A549 (cell line): Measurements from ENCODE around the gene VPS13A.

Source experiments
- CHD2 ChIP-seq: fragments of 150-350 bp; IDR thresholded peaks from 2 replicates; pipeline ENCODE4 v1.6.1; 2014; ENCODE audit warnings: low read length; ENCODE audit not compliant: partially characterized antibody
- EHMT2 ChIP-seq: fragments of 200-600 bp; sonication (generic); IDR thresholded peaks from 2 replicates; pipeline ENCODE4 v1.6.1; 2016; ENCODE audit warnings: antibody characterized with exemption, low read depth, mild to moderate bottlenecking, moderate library complexity
- EP300 ChIP-seq, 2 experiments: fragments of >200 bp; sonication (Bioruptor Twin); formaldehyde crosslinking; IDR thresholded peaks; 2 replicates in 1 of 2; 3 replicates in 1 of 2; pipeline ENCODE4 v1.6.1; 2016 to 2017
- KDM1A ChIP-seq: fragments of 200-600 bp; sonication (generic); IDR thresholded peaks from 2 replicates; pipeline ENCODE4 v1.6.1; 2016; ENCODE audit warnings: low read depth, mild to moderate bottlenecking
- MAZ ChIP-seq: fragments of 150-350 bp; IDR thresholded peaks from 2 replicates; pipeline ENCODE4 v1.6.1; 2014; ENCODE audit warnings: antibody characterized with exemption, low read depth, low read length, borderline replicate concordance
- PHF8 ChIP-seq: fragments of 200-600 bp; sonication (generic); IDR thresholded peaks from 2 replicates; pipeline ENCODE4 v1.6.1; 2016; ENCODE audit warnings: low read depth, mild to moderate bottlenecking, antibody characterized with exemption, moderate library complexity, borderline replicate concordance
- POLR2A ChIP-seq: IDR thresholded peaks from 2 replicates; pipeline ENCODE4 v1.6.1; 2012; ENCODE audit warnings: mild to moderate bottlenecking, low read length
- RAD21 ChIP-seq, 2 experiments: fragments of >200 bp in 1 of 2; sonication (Bioruptor Twin) in 1 of 2; formaldehyde crosslinking in 1 of 2; IDR thresholded peaks in 1 of 2; conservative IDR thresholded peaks in 1 of 2; 2 replicates in 1 of 2; 3 replicates in 1 of 2; pipeline ENCODE4 v1.6.1; 2012 to 2018; ENCODE audit warnings: inconsistent platforms in 1 of 2
- RCOR1 ChIP-seq: fragments of 150-350 bp; IDR thresholded peaks from 2 replicates; pipeline ENCODE4 v1.6.1; 2014; ENCODE audit warnings: antibody characterized with exemption, low read length, low read depth
- ZSCAN20 ChIP-seq: fragments of 250-450 bp; sonication (Bioruptor Pico); IDR thresholded peaks from 2 replicates; pipeline ENCODE4 v1.8.0; 2022; ENCODE audit warnings: mild to moderate bottlenecking, moderate library complexity
- TF ChIP-seq, protein P1 (sequence below): fragments of 200-600 bp; sonication (generic); IDR thresholded peaks from 2 replicates; pipeline ENCODE4 v1.6.1; 2016; ENCODE audit warnings: antibody characterized with exemption, mild to moderate bottlenecking, moderate library complexity
- TF ChIP-seq, protein P2 (sequence below): fragments of >200 bp; sonication (Bioruptor Twin); formaldehyde crosslinking; IDR thresholded peaks from 3 replicates; pipeline ENCODE4 v1.5.1; 2016
- TF ChIP-seq, protein P3 (sequence below): fragments of 450-650 bp; IDR thresholded peaks from 2 replicates; pipeline ENCODE4 v1.6.1; 2014; ENCODE audit warnings: antibody characterized with exemption
- TF ChIP-seq, protein P4 (sequence below): fragments of >200 bp; sonication (Bioruptor Twin); formaldehyde crosslinking; IDR thresholded peaks from 2 replicates; pipeline ENCODE4 v1.6.1; 2016

DNA sequence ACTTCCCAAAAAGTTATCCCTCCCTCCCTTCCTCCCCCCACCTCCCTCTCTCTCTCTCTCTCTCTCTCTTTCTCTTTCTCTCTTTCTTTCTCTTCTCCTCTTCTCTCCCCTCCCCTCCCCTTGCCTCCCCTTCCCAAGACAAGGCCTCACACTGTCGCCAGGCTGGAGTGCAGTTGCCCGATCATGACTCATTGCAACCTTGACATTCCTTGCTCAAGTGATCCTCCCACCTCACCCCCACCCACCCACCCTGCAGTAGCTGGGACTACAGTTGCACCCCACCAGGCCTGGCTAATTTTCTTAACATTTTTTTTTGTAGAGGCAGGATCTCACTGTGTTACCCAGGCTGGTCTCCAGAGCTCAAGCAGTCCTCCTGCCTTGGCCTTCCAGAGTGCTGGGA is 32.8 kb downstream of the VPS13A start:
- TF ChIP-seq, protein P1, sequence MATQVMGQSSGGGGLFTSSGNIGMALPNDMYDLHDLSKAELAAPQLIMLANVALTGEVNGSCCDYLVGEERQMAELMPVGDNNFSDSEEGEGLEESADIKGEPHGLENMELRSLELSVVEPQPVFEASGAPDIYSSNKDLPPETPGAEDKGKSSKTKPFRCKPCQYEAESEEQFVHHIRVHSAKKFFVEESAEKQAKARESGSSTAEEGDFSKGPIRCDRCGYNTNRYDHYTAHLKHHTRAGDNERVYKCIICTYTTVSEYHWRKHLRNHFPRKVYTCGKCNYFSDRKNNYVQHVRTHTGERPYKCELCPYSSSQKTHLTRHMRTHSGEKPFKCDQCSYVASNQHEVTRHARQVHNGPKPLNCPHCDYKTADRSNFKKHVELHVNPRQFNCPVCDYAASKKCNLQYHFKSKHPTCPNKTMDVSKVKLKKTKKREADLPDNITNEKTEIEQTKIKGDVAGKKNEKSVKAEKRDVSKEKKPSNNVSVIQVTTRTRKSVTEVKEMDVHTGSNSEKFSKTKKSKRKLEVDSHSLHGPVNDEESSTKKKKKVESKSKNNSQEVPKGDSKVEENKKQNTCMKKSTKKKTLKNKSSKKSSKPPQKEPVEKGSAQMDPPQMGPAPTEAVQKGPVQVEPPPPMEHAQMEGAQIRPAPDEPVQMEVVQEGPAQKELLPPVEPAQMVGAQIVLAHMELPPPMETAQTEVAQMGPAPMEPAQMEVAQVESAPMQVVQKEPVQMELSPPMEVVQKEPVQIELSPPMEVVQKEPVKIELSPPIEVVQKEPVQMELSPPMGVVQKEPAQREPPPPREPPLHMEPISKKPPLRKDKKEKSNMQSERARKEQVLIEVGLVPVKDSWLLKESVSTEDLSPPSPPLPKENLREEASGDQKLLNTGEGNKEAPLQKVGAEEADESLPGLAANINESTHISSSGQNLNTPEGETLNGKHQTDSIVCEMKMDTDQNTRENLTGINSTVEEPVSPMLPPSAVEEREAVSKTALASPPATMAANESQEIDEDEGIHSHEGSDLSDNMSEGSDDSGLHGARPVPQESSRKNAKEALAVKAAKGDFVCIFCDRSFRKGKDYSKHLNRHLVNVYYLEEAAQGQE, result no peak
- TF ChIP-seq RAD21 (conservative IDR thresholded peaks at IDR 0.05 in 1 of 2, IDR thresholded peaks at IDR 0.05 in 1 of 2), result no peak
- TF ChIP-seq, protein P2, sequence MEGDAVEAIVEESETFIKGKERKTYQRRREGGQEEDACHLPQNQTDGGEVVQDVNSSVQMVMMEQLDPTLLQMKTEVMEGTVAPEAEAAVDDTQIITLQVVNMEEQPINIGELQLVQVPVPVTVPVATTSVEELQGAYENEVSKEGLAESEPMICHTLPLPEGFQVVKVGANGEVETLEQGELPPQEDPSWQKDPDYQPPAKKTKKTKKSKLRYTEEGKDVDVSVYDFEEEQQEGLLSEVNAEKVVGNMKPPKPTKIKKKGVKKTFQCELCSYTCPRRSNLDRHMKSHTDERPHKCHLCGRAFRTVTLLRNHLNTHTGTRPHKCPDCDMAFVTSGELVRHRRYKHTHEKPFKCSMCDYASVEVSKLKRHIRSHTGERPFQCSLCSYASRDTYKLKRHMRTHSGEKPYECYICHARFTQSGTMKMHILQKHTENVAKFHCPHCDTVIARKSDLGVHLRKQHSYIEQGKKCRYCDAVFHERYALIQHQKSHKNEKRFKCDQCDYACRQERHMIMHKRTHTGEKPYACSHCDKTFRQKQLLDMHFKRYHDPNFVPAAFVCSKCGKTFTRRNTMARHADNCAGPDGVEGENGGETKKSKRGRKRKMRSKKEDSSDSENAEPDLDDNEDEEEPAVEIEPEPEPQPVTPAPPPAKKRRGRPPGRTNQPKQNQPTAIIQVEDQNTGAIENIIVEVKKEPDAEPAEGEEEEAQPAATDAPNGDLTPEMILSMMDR, result no peak
- TF ChIP-seq, protein P3, sequence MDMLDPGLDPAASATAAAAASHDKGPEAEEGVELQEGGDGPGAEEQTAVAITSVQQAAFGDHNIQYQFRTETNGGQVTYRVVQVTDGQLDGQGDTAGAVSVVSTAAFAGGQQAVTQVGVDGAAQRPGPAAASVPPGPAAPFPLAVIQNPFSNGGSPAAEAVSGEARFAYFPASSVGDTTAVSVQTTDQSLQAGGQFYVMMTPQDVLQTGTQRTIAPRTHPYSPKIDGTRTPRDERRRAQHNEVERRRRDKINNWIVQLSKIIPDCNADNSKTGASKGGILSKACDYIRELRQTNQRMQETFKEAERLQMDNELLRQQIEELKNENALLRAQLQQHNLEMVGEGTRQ, result no peak
- no peak for TF ChIP-seq POLR2A
- no peak for TF ChIP-seq ZSCAN20 (CRISPR knock-in tag)
- no peak for TF ChIP-seq EP300 (IDR thresholded peaks at IDR 0.05)
- no peak for TF ChIP-seq KDM1A
- TF ChIP-seq EHMT2, result no peak
- TF ChIP-seq MAZ, result no peak
- TF ChIP-seq PHF8, result no peak
- TF ChIP-seq CHD2, result no peak
- TF ChIP-seq, protein P4, sequence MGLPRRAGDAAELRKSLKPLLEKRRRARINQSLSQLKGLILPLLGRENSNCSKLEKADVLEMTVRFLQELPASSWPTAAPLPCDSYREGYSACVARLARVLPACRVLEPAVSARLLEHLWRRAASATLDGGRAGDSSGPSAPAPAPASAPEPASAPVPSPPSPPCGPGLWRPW, result no peak
- no peak for TF ChIP-seq RCOR1
